NCI-H345 treated with DMSO at 0.1 percent for 48 hours (cell line): ENCODE data around the gene PCDHA11.
"Not testable (repeated sequence)": the region's sequence is repeated elsewhere in the genome, so short reads cannot be mapped to it uniquely, and the experiment has no call there.

Source experiments
- DNase-seq: peaks from one replicate; lab custom pipeline; 2025; ENCODE audit not compliant: unreplicated experiment; lab: John Stamatoyannopoulos, UW

PCDHA11 gene

DNA sequence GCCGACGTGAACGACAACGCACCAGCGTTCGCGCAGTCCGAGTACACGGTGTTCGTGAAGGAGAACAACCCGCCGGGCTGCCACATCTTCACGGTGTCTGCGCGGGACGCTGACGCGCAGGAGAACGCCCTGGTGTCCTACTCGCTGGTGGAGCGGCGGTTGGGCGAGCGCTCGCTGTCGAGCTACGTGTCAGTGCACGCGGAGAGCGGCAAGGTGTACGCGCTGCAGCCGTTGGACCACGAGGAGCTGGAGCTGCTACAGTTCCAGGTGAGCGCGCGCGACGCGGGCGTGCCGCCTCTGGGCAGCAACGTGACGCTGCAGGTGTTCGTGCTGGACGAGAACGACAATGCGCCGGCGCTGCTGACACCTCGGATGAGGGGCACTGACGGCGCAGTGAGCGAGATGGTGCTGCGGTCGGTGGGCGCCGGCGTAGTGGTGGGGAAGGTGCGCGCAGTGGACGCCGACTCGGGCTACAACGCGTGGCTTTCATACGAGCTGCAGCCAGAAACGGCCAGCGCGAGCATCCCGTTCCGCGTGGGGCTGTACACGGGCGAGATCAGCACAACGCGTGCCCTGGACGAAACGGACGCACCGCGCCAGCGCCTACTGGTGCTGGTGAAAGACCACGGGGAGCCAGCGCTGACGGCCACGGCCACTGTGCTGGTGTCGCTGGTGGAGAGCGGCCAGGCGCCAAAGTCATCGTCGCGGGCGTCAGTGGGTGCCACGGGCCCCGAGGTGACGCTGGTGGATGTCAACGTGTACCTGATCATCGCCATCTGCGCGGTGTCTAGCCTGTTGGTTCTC is 18.7 kb upstream of the PCDHA11 start:
- not testable (repeated sequence) for DNase-seq

- DNase-seq = no peak
Observed at GRCh38 chr5:140855772-140856674, 12.7 kb upstream of the PCDHA11 start, which contains the start of gene PCDHA10. PCDHA10 (plus strand) TSS chr5:140855897; CDS start chr5:140856049, 152 bp downstream.

- no peak for DNase-seq
Observed at GRCh38 chr5:140857177-140857986, 11.4 kb upstream of the PCDHA11 start.

- no peak for DNase-seq
Observed at GRCh38 chr5:140857987-140858240, 10.8 kb upstream of the PCDHA11 start.

- no peak for DNase-seq
Observed at GRCh38 chr5:140862441-140863295, 6.1 kb upstream of the PCDHA11 start.

DNA sequence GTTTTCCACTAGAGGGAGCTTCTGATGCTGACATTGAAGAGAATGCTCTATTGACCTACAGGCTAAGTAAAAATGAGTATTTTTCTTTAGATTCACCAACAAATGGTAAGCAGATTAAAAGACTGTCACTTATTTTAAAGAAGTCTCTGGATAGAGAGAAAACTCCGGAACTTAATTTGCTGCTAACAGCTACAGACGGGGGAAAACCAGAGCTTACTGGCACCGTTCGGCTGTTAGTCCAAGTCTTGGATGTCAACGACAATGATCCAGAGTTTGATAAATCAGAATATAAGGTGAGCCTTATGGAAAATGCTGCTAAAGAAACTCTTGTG is 764 bp downstream of the PCDHA11 start:
- DNase-seq = no peak

GRCh38 chr5:140870221-140871201 is 1.8 kb downstream of the PCDHA11 start:
- no peak for DNase-seq

DNA sequence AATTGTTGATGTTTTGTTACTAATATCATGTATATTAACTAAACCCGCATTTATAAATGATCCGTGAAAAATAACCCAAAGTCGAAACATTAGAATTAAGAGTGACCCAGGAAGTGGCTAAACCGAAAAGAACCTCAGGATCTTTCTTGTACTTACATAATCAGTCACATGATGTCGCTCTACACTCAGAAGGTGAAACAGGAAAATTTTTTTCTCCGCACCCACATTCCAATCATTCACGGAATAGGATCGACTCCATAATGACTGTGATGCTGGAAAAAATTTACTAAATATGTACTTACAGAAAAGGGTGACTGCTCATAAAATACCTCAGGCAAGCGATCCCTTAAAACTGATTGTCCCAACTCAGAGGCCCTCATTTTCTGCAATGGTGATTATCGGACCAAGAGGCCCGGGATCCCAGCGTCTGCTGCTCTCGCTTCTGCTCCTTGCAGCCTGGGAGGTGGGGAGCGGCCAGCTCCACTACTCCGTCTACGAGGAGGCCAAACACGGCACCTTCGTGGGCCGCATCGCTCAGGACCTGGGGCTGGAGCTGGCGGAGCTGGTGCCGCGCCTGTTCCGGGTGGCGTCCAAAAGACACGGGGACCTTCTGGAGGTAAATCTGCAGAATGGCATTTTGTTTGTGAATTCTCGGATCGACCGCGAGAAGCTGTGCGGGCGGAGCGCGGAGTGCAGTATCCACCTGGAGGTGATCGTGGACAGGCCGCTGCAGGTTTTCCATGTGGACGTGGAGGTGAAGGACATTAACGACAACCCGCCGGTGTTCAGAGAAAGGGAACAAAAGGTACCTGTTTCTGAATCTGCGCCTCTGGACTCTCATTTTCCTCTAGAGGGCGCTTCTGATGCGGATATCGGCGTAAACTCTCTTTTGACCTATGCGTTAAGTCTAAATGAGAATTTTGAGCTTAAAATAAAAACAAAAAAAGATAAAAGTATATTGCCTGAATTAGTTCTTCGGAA is 6.6 kb downstream of the PCDHA11 start, which contains the start of gene PCDHA12:
PCDHA12 (plus strand) TSS at position 224 of the 981 bp plus-strand sequence; CDS start at position 389, 165 bp downstream.
- DNase-seq = no peak

DNA sequence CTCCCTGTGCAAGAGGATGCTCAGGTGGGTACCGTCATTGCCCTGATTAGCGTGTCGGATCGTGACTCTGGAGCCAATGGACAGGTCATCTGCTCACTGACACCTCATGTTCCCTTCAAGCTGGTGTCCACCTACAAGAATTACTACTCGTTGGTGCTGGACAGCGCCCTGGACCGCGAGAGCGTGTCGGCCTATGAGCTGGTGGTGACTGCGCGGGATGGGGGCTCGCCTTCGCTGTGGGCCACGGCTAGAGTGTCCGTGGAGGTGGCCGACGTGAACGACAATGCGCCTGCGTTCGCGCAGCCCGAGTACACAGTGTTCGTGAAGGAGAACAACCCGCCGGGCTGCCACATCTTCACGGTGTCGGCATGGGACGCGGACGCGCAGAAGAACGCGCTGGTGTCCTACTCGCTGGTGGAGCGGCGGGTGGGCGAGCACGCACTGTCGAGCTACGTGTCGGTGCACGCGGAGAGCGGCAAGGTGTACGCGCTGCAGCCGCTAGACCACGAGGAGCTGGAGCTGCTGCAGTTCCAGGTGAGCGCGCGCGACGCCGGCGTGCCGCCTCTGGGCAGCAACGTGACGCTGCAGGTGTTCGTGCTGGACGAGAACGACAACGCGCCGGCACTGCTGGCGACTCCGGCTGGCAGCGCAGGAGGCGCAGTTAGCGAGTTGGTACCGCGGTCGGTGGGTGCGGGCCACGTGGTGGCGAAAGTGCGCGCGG is 7.9 kb downstream of the PCDHA11 start:
- not testable (repeated sequence) for DNase-seq

GRCh38 chr5:140877262-140877581 is 8.5 kb downstream of the PCDHA11 start:
- no peak for DNase-seq

- DNase-seq = no peak
Observed at GRCh38 chr5:140881889-140882590, 13.3 kb downstream of the PCDHA11 start, which contains the start of gene PCDHA13. PCDHA13 (plus strand) TSS chr5:140882124; CDS start chr5:140882269, 145 bp downstream.

- no peak for DNase-seq
Observed at GRCh38 chr5:140882591-140882899, 13.8 kb downstream of the PCDHA11 start.

- DNase-seq = no peak
Observed at GRCh38 chr5:140883373-140883772, 14.6 kb downstream of the PCDHA11 start.

DNA sequence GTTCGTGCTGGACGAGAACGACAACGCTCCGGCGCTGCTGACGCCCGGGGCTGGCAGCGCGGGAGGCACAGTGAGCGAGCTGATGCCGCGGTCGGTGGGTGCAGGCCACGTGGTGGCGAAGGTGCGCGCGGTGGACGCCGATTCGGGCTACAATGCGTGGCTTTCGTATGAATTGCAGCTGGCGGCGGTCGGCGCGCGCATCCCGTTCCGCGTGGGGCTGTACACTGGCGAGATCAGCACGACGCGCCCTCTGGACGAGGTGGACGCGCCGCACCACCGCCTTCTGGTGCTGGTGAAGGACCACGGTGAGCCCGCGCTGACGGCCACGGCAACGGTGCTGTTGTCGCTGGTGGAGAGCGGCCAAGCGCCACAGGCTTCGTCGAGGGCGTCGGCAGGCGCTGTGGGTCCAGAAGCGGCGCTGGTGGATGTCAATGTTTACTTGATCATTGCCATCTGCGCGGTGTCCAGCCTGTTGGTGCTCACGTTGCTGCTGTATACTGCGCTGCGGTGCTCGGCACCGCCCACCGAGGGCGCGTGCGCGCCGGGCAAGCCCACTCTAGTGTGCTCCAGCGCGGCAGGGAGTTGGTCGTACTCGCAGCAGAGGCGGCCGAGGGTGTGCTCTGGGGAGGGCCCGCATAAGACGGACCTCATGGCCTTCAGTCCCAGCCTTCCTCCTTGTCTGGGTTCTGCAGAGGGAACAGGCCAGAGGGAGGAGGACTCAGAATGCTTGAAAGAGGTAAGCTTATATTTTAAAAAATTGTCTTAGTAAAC is 15.4 kb downstream of the PCDHA11 start:
- DNase-seq = no peak

GRCh38 chr5:140916325-140916724 is 47.6 kb downstream of the PCDHA11 start:
- no peak for DNase-seq
